ENCODE results near the gene LRRC14B. TPM values are rescaled to one million over a fixed set of nuclear protein-coding genes. Genes with fewer than 3 reads are reported as not detected.

The LRRC14B gene
- total RNA-seq, 6 experiments from 2014 or later = not detected

DNA sequence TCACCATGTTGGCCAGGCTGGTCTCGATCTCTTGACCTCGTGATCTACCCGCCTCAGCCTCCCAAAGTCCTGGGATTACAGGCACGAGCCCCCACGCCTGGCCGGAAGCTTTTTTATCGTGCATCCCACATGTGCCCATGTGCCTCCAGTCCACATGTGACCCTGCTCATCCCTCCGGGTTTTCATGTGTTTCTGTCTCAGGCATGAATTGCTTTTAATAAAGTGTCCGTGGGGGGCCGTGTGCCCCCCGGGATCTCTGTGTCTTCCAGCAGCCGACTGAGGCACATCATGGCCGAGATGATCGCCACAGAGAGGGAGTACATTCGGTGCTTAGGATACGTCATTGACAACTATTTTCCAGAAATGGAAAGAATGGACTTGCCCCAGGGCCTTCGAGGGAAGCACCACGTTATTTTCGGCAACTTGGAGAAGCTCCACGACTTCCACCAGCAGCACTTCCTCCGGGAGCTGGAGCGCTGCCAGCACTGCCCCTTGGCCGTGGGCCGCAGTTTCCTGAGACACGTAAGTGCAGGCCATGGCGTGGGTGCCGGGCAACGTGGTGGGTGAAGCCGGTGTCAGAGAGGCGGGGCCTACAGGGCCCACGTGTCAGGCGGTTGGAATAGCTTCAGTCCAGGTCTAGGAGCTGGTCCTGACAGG, 22.1 kb upstream of the LRRC14B start:
- Histone ChIP-seq H3K27ac (no peak overlapping the region), H3K4me1 (no peaks in the 10 kb centered on the region), H3K27me3 (no peaks in the 10 kb centered on the region), H3K9me3 (no peaks in the 10 kb centered on the region), H3K4me3 (no peak overlapping the region), H3K36me3 (no peaks in the 10 kb centered on the region)
- DNase-seq (peak; percentile 66 to 69 (median 68)), ATAC-seq (peak; percentile 65 to 75 (median 68))
- WGBS (ENCODE audit: insufficient coverage, low coverage, low lambda C conversion rate, missing lambda C conversion rate) = 51% methylated on average over 16 of the region's 32 CpGs
- intact Hi-C loops (cut with DNase I) = no loop called here
- TF ChIP-seq POLR2A (IDR thresholded peaks at IDR 0.05) (no peak), CTCF (IDR thresholded peaks at IDR 0.05) (no peak)

DNA sequence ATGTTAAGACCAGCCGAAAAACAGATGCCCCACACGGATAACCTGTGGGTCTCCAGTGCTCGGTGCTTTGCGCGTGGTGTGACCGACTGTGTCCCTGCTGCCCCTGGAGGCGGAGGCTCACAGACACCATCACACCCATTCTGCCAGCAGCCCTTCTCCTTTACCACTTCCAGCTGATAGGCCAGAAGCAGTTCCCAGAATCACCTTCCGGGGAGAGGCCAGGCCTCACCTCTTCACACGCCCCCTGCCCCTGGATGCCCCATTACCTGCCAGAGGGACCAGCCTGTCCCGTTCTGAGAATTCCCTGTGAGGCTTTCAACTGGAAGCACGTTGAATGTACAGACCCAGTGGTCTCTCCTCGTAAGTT, 21.6 kb upstream of the LRRC14B start:
- H3K9me3 ChIP-seq = no peaks in the 10 kb centered on the region
- H3K27ac ChIP-seq = no peak overlapping the region
- H3K4me1 ChIP-seq = no peaks in the 10 kb centered on the region
- 64% methylated on average over 3 of the region's 12 CpGs for WGBS (ENCODE audit: insufficient coverage, low coverage, low lambda C conversion rate, missing lambda C conversion rate)
- no peak for ATAC-seq
- intact Hi-C loops (cut with DNase I) = no loop called here
- DNase-seq = no peak
- H3K36me3 ChIP-seq = no peaks in the 10 kb centered on the region
- no peaks in the 10 kb centered on the region for H3K27me3 ChIP-seq
- TF ChIP-seq CTCF (IDR thresholded peaks at IDR 0.05) = no peak
- TF ChIP-seq POLR2A (IDR thresholded peaks at IDR 0.05) = no peak
- H3K4me3 ChIP-seq = no peak overlapping the region

DNA sequence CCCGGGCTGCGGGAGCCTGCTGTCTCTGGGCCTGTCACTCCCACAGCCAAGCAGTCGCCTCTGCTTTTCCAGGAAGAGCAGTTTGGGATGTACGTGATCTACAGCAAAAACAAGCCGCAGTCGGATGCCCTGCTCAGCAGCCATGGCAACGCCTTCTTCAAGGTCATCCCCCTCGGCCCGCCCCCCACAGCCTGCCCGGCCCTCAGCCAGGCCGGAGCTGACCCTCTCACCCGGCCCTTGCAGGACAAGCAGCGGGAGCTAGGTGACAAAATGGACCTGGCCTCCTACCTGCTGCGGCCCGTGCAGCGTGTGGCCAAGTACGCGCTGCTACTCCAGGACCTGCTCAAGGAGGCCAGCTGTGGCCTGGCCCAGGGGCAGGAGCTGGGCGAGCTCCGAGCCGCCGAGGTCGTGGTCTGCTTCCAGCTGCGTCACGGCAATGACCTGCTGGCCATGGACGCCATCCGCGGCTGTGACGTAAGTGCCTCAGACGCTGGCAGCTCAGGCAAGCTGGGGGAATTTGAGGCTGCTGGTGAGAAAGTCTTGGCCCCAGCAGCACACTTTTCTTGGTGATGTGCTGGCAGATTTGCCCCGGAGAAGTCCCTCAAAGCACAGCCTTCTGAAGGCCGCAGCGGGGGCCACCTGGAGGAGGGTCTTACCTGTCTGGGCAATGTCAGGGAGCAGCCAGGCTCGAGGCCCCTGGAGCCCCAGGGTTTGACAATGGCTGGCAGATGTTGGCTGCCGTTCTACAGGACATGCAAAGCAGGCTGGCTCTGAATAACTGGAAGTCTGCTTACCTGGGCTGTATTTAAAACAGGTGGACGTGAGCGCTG, 20.1 kb upstream of the LRRC14B start:
- H3K27ac ChIP-seq = no peak overlapping the region
- TF ChIP-seq CTCF (IDR thresholded peaks at IDR 0.05) (no peak), POLR2A (IDR thresholded peaks at IDR 0.05) (no peak)
- H3K27me3 ChIP-seq = no peaks in the 10 kb centered on the region
- DNase-seq (peak in 2 of 3 donors; percentile 50 to 52), ATAC-seq (peak in 2 of 4 donors; percentile 29 to 50)
- H3K9me3 ChIP-seq = no peaks in the 10 kb centered on the region
- H3K4me3 ChIP-seq = no peak overlapping the region
- 92% methylated on average over 2 of the region's 37 CpGs for WGBS (ENCODE audit: insufficient coverage, low coverage, low lambda C conversion rate, missing lambda C conversion rate)
- no peaks in the 10 kb centered on the region for H3K4me1 ChIP-seq
- no peaks in the 10 kb centered on the region for H3K36me3 ChIP-seq
- intact Hi-C loops (cut with DNase I) = no loop called here

GRCh38 chr5:171801-172331, 19.4 kb upstream of the LRRC14B start:
- TF ChIP-seq POLR2A (IDR thresholded peaks at IDR 0.05) (no peak), CTCF (IDR thresholded peaks at IDR 0.05) (no peak)
- H3K4me3 ChIP-seq = no peak overlapping the region
- no peaks in the 10 kb centered on the region for H3K4me1 ChIP-seq
- H3K27me3 ChIP-seq = no peaks in the 10 kb centered on the region
- 0% methylated on average over 1 of the region's 23 CpGs for WGBS (ENCODE audit: insufficient coverage, low coverage, low lambda C conversion rate, missing lambda C conversion rate)
- H3K27ac ChIP-seq = no peak overlapping the region
- H3K36me3 ChIP-seq = no peaks in the 10 kb centered on the region
- H3K9me3 ChIP-seq = no peaks in the 10 kb centered on the region
- peak in 2 of 3 donors; percentile 43 to 48 for DNase-seq
- ATAC-seq = no peak
- intact Hi-C loops (cut with DNase I) = no loop called here

Data from right lobe of liver (tissue), 6 donors.